ENCODE data around the gene ANO3.
"Not testable (repeated sequence)": the region's sequence is repeated elsewhere in the genome, so short reads cannot be mapped to it uniquely, and the experiment has no call there.

The ANO3 gene

GRCh38 chr11:26626346-26626745 lies 294.4 kb downstream of the ANO3 start:
- DNase-seq (ENCODE audit: low spot score) = no peak

GRCh38 chr11:26632691-26633159 lies 300.8 kb downstream of the ANO3 start:
- DNase-seq (ENCODE audit: low spot score) = no peak

- DNase-seq (ENCODE audit: low spot score) = not testable (repeated sequence)
Measured at GRCh38 chr11:26643314-26643713, 311.4 kb downstream of the ANO3 start.

GRCh38 chr11:26649884-26650283 lies 318.0 kb downstream of the ANO3 start:
- peak; percentile 73 for DNase-seq (ENCODE audit: low spot score)

- no peak for DNase-seq (ENCODE audit: low spot score)
Measured at GRCh38 chr11:26651916-26652315, 320.0 kb downstream of the ANO3 start.

- DNase-seq (ENCODE audit: low spot score) = no peak
Measured at GRCh38 chr11:26655287-26655686, 323.4 kb downstream of the ANO3 start.

GRCh38 chr11:26662916-26663315 lies 331.0 kb downstream of the ANO3 start:
- no peak for DNase-seq (ENCODE audit: low spot score)

- DNase-seq (ENCODE audit: low spot score) = no peak
Measured at GRCh38 chr11:26665036-26665435, 333.1 kb downstream of the ANO3 start.

GRCh38 chr11:26665946-26666345 lies 334.0 kb downstream of the ANO3 start:
- no peak for DNase-seq (ENCODE audit: low spot score)

- no peak for DNase-seq (ENCODE audit: low spot score)
Measured at GRCh38 chr11:26675233-26675928, 343.5 kb downstream of the ANO3 start.

GRCh38 chr11:26676641-26677040 lies 344.7 kb downstream of the ANO3 start:
- DNase-seq (ENCODE audit: low spot score) = no peak

- no peak for DNase-seq (ENCODE audit: low spot score)
Measured at GRCh38 chr11:26677566-26677965, 345.6 kb downstream of the ANO3 start.

GRCh38 chr11:26687351-26687750 lies 355.4 kb downstream of the ANO3 start:
- DNase-seq (ENCODE audit: low spot score) = no peak

GRCh38 chr11:26688701-26689100 lies 356.8 kb downstream of the ANO3 start:
- DNase-seq (ENCODE audit: low spot score) = no peak

- no peak for DNase-seq (ENCODE audit: low spot score)
Measured at GRCh38 chr11:26696330-26696729, 364.4 kb downstream of the ANO3 start.

GRCh38 chr11:26698224-26698623 lies 366.3 kb downstream of the ANO3 start:
- no peak for DNase-seq (ENCODE audit: low spot score)

- DNase-seq (ENCODE audit: low spot score) = no peak
Measured at GRCh38 chr11:26700574-26701235, 368.8 kb downstream of the ANO3 start.

GRCh38 chr11:26702406-26702805 lies 370.5 kb downstream of the ANO3 start:
- no peak for DNase-seq (ENCODE audit: low spot score)

- no peak for DNase-seq (ENCODE audit: low spot score)
Measured at GRCh38 chr11:26703411-26704191, 371.7 kb downstream of the ANO3 start.

GRCh38 chr11:26704249-26704648 lies 372.3 kb downstream of the ANO3 start:
- DNase-seq (ENCODE audit: low spot score) = no peak

GRCh38 chr11:26706181-26706580 lies 374.3 kb downstream of the ANO3 start:
- DNase-seq (ENCODE audit: low spot score) = no peak

GRCh38 chr11:26708736-26709456 lies 377.0 kb downstream of the ANO3 start:
- DNase-seq (ENCODE audit: low spot score) = no peak

Measured in AG20443 (cell line).